PC-9 (cell line): ENCODE data around the gene GLP1R.

Experiments used
- EZH2 ChIP-seq: fragments of 200-600 bp; sonication (generic); IDR thresholded peaks from 2 replicates; pipeline ENCODE4 v1.8.0; 2017; ENCODE audit warnings: antibody characterized with exemption, low read depth
- TF ChIP-seq, protein P1 (sequence below): fragments of 200-600 bp; sonication (generic); conservative IDR thresholded peaks from 2 replicates; pipeline ENCODE4 v1.6.1; 2017; ENCODE audit warnings: mixed run types, antibody characterized with exemption, mild to moderate bottlenecking, moderate library complexity

DNA sequence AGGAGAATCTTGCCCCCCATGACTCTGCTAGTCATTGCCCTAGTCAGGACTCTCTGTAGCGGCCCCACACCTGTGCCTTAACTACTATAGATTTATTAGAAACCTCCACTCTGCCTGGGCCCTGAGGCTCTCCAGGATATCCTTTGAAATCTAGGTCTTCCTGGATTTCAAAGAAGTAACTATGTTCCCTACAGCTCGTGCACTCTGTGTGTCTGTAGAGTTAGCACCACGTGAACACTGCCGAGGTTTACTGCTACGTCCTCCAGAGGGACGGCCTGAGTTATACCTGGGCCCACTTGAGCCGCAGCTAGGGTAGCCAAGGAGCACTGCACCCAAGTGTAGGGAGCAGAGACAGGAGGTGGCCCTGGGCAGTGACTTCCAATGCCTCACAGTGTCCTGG is 19.8 kb downstream of the GLP1R start:
- TF ChIP-seq, protein P1, sequence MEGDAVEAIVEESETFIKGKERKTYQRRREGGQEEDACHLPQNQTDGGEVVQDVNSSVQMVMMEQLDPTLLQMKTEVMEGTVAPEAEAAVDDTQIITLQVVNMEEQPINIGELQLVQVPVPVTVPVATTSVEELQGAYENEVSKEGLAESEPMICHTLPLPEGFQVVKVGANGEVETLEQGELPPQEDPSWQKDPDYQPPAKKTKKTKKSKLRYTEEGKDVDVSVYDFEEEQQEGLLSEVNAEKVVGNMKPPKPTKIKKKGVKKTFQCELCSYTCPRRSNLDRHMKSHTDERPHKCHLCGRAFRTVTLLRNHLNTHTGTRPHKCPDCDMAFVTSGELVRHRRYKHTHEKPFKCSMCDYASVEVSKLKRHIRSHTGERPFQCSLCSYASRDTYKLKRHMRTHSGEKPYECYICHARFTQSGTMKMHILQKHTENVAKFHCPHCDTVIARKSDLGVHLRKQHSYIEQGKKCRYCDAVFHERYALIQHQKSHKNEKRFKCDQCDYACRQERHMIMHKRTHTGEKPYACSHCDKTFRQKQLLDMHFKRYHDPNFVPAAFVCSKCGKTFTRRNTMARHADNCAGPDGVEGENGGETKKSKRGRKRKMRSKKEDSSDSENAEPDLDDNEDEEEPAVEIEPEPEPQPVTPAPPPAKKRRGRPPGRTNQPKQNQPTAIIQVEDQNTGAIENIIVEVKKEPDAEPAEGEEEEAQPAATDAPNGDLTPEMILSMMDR, result no peak
- no peak for TF ChIP-seq EZH2
